GM23248 (cell line): Measurements from ENCODE around the gene SEZ6L2. TPM values are rescaled to one million over a fixed set of nuclear protein-coding genes. Genes with fewer than 3 reads are reported as not detected.
"Not testable (repeated sequence)": the region's sequence is repeated elsewhere in the genome, so short reads cannot be mapped to it uniquely, and the experiment has no call there.

Source experiments
- DNase-seq: peaks from one replicate; pipeline ENCODE4 v3.0.0-alpha.2; 2015
- H2AFZ ChIP-seq: fragments of 200-600 bp; sonication (generic); 2 replicates; pipeline ENCODE4 v1.6.1; 2016; ENCODE audit warnings: antibody characterized with exemption
- H3F3A ChIP-seq: fragments of 200-600 bp; sonication (generic); 2 replicates; pipeline ENCODE4 v1.6.1; 2016; ENCODE audit warnings: mild to moderate bottlenecking, antibody characterized with exemption, mixed run types; ENCODE audit not compliant: insufficient read depth
- H3K27ac ChIP-seq: fragments of 200-600 bp; sonication (generic); 2 replicates; pipeline ENCODE4 v1.5.1; 2016; ENCODE audit warnings: mild to moderate bottlenecking
- H3K27me3 ChIP-seq: fragments of 200-600 bp; sonication (generic); replicated peaks from 2 replicates; pipeline ENCODE4 v1.6.1; 2016; ENCODE audit warnings: mild to moderate bottlenecking; ENCODE audit not compliant: insufficient read depth
- H3K36me3 ChIP-seq: fragments of 200-600 bp; sonication (generic); 2 replicates; pipeline ENCODE4 v1.6.1; 2016; ENCODE audit warnings: low read depth, mild to moderate bottlenecking
- H3K4me1 ChIP-seq: fragments of 200-600 bp; sonication (generic); 2 replicates; pipeline ENCODE4 v1.6.1; 2016; ENCODE audit warnings: mild to moderate bottlenecking; ENCODE audit not compliant: insufficient read depth
- H3K4me2 ChIP-seq: fragments of 200-600 bp; sonication (generic); one replicate; pipeline ENCODE4 v1.6.1; 2016; ENCODE audit warnings: mild to moderate bottlenecking; ENCODE audit not compliant: unreplicated experiment
- H3K4me3 ChIP-seq: fragments of 200-600 bp; sonication (generic); 2 replicates; pipeline ENCODE4 v1.5.1; 2016; ENCODE audit warnings: mild to moderate bottlenecking
- H3K79me2 ChIP-seq: fragments of 200-600 bp; sonication (generic); 2 replicates; pipeline ENCODE4 v1.6.1; 2016; ENCODE audit warnings: mild to moderate bottlenecking; ENCODE audit not compliant: insufficient read depth
- H3K9ac ChIP-seq: fragments of 200-600 bp; sonication (generic); 2 replicates; pipeline ENCODE4 v1.6.1; 2016; ENCODE audit warnings: mild to moderate bottlenecking
- H3K9me2 ChIP-seq: fragments of 200-600 bp; sonication (generic); 2 replicates; pipeline ENCODE4 v1.6.1; 2016; ENCODE audit warnings: mixed run types, mild to moderate bottlenecking, moderate library complexity; ENCODE audit not compliant: insufficient read depth
- H3K9me3 ChIP-seq: fragments of 200-600 bp; sonication (generic); one replicate; pipeline ENCODE4 v1.6.1; 2017; ENCODE audit warnings: low read depth
- H4K20me1 ChIP-seq: fragments of 200-600 bp; sonication (generic); 2 replicates; pipeline ENCODE4 v1.6.0; 2016; ENCODE audit not compliant: insufficient read depth
- EZH2 ChIP-seq: fragments of 200-600 bp; sonication (generic); IDR thresholded peaks from 2 replicates; pipeline ENCODE4 v1.6.1; 2018; ENCODE audit warnings: antibody characterized with exemption, mild to moderate bottlenecking; ENCODE audit not compliant: insufficient read depth, poor library complexity, severe bottlenecking
- EZH2phosphoT487 ChIP-seq: fragments of 200-600 bp; sonication (generic); IDR thresholded peaks from 2 replicates; pipeline ENCODE4 v1.6.1; 2018; ENCODE audit warnings: antibody characterized with exemption, moderate library complexity, mild to moderate bottlenecking, low read depth; ENCODE audit not compliant: insufficient read depth
- WGBS, 2 experiments: methylation state at CpG; one replicate each; pipeline ENCODE4 v1.1.6; 2015 to 2017; ENCODE audit warnings: low lambda C conversion rate in 2 of 2, low coverage in 1 of 2; ENCODE audit errors: missing lambda C conversion rate in 2 of 2; 5-methylcytosine and 5-hydroxymethylcytosine counted together
- in situ Hi-C: fragments of 300-500 bp; cut with MboI; formaldehyde crosslinking; loops from 2 replicates; pipeline ENCODE4 v1.15.0; 2020
- polyA plus RNA-seq: library from polyadenylated mRNA; unstranded; fragments of >200 nt; fragmentation: Nextera tagmentation; extraction: Ambion mirVana; gene quantifications from 2 replicates; pipeline ENCODE4 v1.2.1, GENCODE V29; 2016
- total RNA-seq: library from RNA; depleted of rRNA; stranded (reverse); fragments of >200 nt; shearing (Covaris generic); gene quantifications from 2 replicates; pipeline ENCODE4 v1.2.3, GENCODE V29; 2014

Gene SEZ6L2
- total and polyA plus RNA-seq, 2 experiments from 2014 or later: 6.9 to 34.7 TPM

- H3K79me2 ChIP-seq: peaks cover 4% of the 10 kb centered on the region; the same call in 1 of the 2 replicates
- H3K9me2 ChIP-seq: no peaks in the 10 kb centered on the region
- H3K27ac ChIP-seq: no peak overlapping the region
- DNase-seq: no peak
- no peak for TF ChIP-seq EZH2phosphoT487
- no peak for TF ChIP-seq EZH2
- no peaks in the 10 kb centered on the region; the same call in 1 of the 2 replicates for H3K36me3 ChIP-seq
- no peaks in the 10 kb centered on the region for H3K27me3 ChIP-seq
- H3K9me3 ChIP-seq: no peaks in the 10 kb centered on the region
- H3K9ac ChIP-seq: no peak overlapping the region
- no peak overlapping the region for H2AFZ ChIP-seq
- no peaks in the 10 kb centered on the region for H3K4me1 ChIP-seq
- H3F3A ChIP-seq: peaks cover 21% of the 10 kb centered on the region; the same call in 1 of the 2 replicates
- H3K4me2 ChIP-seq: no peak overlapping the region
- WGBS, 2 experiments: 85 to 90% methylated on average over 11 of the region's 11 CpGs
- no peaks in the 10 kb centered on the region for H4K20me1 ChIP-seq
- in situ Hi-C loops: no loop called here
- no peak overlapping the region for H3K4me3 ChIP-seq
Measured at GRCh38 chr16:29912087-29912486, 12.7 kb upstream of the SEZ6L2 start.

- TF ChIP-seq EZH2phosphoT487 (no peak), EZH2 (no peak)
- Histone ChIP-seq H3K79me2 (peaks cover under 1% of the 10 kb centered on the region; the same call in 1 of the 2 replicates), H3K36me3 (no peaks in the 10 kb centered on the region; the same call in 1 of the 2 replicates), H3K9me2 (no peaks in the 10 kb centered on the region), H3K27ac (no peak overlapping the region), H2AFZ (no peak overlapping the region), H3K4me3 (no peak overlapping the region), H3F3A (peaks cover 21% of the 10 kb centered on the region; the same call in 1 of the 2 replicates), H3K9me3 (no peaks in the 10 kb centered on the region), H4K20me1 (no peaks in the 10 kb centered on the region), H3K4me2 (no peak overlapping the region), H3K9ac (no peak overlapping the region), H3K27me3 (no peaks in the 10 kb centered on the region), H3K4me1 (no peaks in the 10 kb centered on the region)
- DNase-seq: no peak
- WGBS, 2 experiments: 87 to 91% methylated on average over 14 to 15 of the region's 15 CpGs
- in situ Hi-C loops: no loop called here
Measured at GRCh38 chr16:29911676-29912010, 12.3 kb upstream of the SEZ6L2 start.

GRCh38 chr16:29910819-29911675 is 11.7 kb upstream of the SEZ6L2 start:
- Histone ChIP-seq H3K4me3 (no peak overlapping the region), H3K4me2 (no peak overlapping the region), H2AFZ (no peak overlapping the region), H3K27me3 (no peaks in the 10 kb centered on the region), H3F3A (peaks cover 21% of the 10 kb centered on the region; the same call in 1 of the 2 replicates), H3K4me1 (no peaks in the 10 kb centered on the region), H3K9ac (no peak overlapping the region), H3K9me2 (no peaks in the 10 kb centered on the region), H4K20me1 (no peaks in the 10 kb centered on the region), H3K27ac (no peak overlapping the region), H3K79me2 (no peaks in the 10 kb centered on the region), H3K9me3 (no peaks in the 10 kb centered on the region), H3K36me3 (no peaks in the 10 kb centered on the region; the same call in 1 of the 2 replicates)
- in situ Hi-C loops: no loop called here
- DNase-seq: no peak
- TF ChIP-seq EZH2: no peak
- no peak for TF ChIP-seq EZH2phosphoT487
- WGBS, 2 experiments: 89% methylated on average over 20 of the region's 20 CpGs

GRCh38 chr16:29909851-29910250 is 10.5 kb upstream of the SEZ6L2 start:
- H3K36me3 ChIP-seq, in situ Hi-C loops, H3K9me3 ChIP-seq, H3K9me2 ChIP-seq, H3K4me3 ChIP-seq, H4K20me1 ChIP-seq, H2AFZ ChIP-seq, H3K27ac ChIP-seq, H3K9ac ChIP-seq, DNase-seq, H3K4me2 ChIP-seq, H3K4me1 ChIP-seq, H3K79me2 ChIP-seq, H3K27me3 ChIP-seq: not testable (repeated sequence)
- H3F3A ChIP-seq: peaks cover 21% of the 10 kb centered on the region; the same call in 1 of the 2 replicates
- WGBS, 2 experiments: 81 to 82% methylated on average over 6 of the region's 6 CpGs
